GM12878 (cell line): ENCODE results near the gene BBS1.

Experiments
- CHD4 ChIP-seq: fragments of 200-600 bp; sonication (generic); IDR thresholded peaks from 2 replicates; pipeline ENCODE4 v1.6.1; 2016; ENCODE audit warnings: mild to moderate bottlenecking
- E2F4 ChIP-seq: IDR thresholded peaks from 2 replicates; pipeline ENCODE4 v1.6.1; 2012; ENCODE audit warnings: low read depth, low read length, improper control_type of control experiment
- EP300 ChIP-seq, 2 experiments: fragments of 150-350 bp in 1 of 2; IDR thresholded peaks; 2 replicates each; pipeline ENCODE4 v1.6.1; 2011 to 2012; ENCODE audit warnings: low read depth in 2 of 2, low read length in 2 of 2, borderline replicate concordance in 1 of 2, improper control_type of control experiment in 1 of 2, inconsistent platforms in 1 of 2; ENCODE audit not compliant: control insufficient read depth in 1 of 2
- MAX ChIP-seq: IDR thresholded peaks from 2 replicates; pipeline ENCODE4 v1.6.1; 2012; ENCODE audit warnings: low read depth, low read length, improper control_type of control experiment
- MXI1 ChIP-seq: fragments of 150-350 bp; IDR thresholded peaks from 2 replicates; pipeline ENCODE4 v1.6.1; 2011; ENCODE audit warnings: low read depth, mild to moderate bottlenecking, inconsistent platforms, low read length, improper control_type of control experiment
- POLR2A ChIP-seq: IDR thresholded peaks from 2 replicates; pipeline ENCODE4 v1.6.1; 2011; ENCODE audit warnings: low read depth, mild to moderate bottlenecking, low read length
- POLR2AphosphoS5 ChIP-seq: IDR thresholded peaks from 2 replicates; pipeline ENCODE4 v1.6.1; 2011; ENCODE audit warnings: mild to moderate bottlenecking, low read length, inconsistent platforms
- RCOR1 ChIP-seq: conservative IDR thresholded peaks from 2 replicates; pipeline ENCODE4 v1.6.1; 2012; ENCODE audit warnings: low read depth, low read length, improper control_type of control experiment
- RFX5 ChIP-seq: IDR thresholded peaks from 2 replicates; pipeline ENCODE4 v1.6.1; 2011; ENCODE audit warnings: low read depth, low read length, improper control_type of control experiment
- ZNF207 ChIP-seq: fragments of 450-650 bp; IDR thresholded peaks from 2 replicates; pipeline ENCODE4 v1.6.1; 2014; ENCODE audit warnings: antibody characterized with exemption, mild to moderate bottlenecking, borderline replicate concordance
- TF ChIP-seq, protein P1 (sequence below), 3 experiments: IDR thresholded peaks in 2 of 3; conservative IDR thresholded peaks in 1 of 3; 2 replicates each; pipeline ENCODE4 v1.5.1; 2011; ENCODE audit warnings: low read depth in 3 of 3, low read length in 3 of 3, mild to moderate bottlenecking in 3 of 3, control low read depth in 2 of 3, moderate library complexity in 2 of 3, inconsistent platforms in 1 of 3, mixed read lengths in 1 of 3; ENCODE audit not compliant: control insufficient read depth in 2 of 3, insufficient read depth in 1 of 3; ENCODE audit errors: extremely low read depth in 1 of 3
- TF ChIP-seq, protein P2 (sequence below): fragments of 450-650 bp; IDR thresholded peaks from 2 replicates; pipeline ENCODE4 v1.6.1; 2016; ENCODE audit warnings: mild to moderate bottlenecking

DNA sequence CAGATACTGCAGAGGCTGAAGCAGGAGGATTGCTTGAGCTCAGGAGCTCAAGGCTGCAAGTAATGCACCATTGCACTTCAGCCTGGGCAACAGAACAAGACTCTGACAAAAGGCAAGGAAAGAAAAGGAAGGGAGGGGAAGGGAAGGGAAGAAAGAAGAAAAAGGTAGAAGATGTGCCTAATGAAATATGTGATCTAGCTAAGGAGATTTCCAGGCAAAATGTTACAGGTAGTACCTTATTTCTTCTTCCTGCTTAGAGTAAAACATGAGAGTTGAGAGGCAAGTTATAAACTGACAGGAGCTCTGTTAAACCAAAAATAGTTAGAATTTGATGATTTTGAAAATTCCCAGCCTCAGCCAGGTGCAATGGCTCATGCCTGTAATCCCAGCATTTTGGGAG lies 48.4 kb upstream of the BBS1 start:
- TF ChIP-seq POLR2AphosphoS5: no peak
- TF ChIP-seq, protein P1, sequence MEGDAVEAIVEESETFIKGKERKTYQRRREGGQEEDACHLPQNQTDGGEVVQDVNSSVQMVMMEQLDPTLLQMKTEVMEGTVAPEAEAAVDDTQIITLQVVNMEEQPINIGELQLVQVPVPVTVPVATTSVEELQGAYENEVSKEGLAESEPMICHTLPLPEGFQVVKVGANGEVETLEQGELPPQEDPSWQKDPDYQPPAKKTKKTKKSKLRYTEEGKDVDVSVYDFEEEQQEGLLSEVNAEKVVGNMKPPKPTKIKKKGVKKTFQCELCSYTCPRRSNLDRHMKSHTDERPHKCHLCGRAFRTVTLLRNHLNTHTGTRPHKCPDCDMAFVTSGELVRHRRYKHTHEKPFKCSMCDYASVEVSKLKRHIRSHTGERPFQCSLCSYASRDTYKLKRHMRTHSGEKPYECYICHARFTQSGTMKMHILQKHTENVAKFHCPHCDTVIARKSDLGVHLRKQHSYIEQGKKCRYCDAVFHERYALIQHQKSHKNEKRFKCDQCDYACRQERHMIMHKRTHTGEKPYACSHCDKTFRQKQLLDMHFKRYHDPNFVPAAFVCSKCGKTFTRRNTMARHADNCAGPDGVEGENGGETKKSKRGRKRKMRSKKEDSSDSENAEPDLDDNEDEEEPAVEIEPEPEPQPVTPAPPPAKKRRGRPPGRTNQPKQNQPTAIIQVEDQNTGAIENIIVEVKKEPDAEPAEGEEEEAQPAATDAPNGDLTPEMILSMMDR (IDR thresholded peaks at IDR 0.05 in 2 of 3, conservative IDR thresholded peaks at IDR 0.05 in 1 of 3; ENCODE audit: control insufficient read depth in 2 of 3, extremely low read depth in 1 of 3, insufficient read depth in 1 of 3, low read depth in 3 of 3, low read length in 3 of 3): no peak
- no peak for TF ChIP-seq MXI1
- TF ChIP-seq EP300 (IDR thresholded peaks at IDR 0.05; ENCODE audit: borderline replicate concordance in 1 of 2, control insufficient read depth in 1 of 2, low read depth in 2 of 2, low read length in 2 of 2): no peak
- no peak for TF ChIP-seq POLR2A
- TF ChIP-seq, protein P2, sequence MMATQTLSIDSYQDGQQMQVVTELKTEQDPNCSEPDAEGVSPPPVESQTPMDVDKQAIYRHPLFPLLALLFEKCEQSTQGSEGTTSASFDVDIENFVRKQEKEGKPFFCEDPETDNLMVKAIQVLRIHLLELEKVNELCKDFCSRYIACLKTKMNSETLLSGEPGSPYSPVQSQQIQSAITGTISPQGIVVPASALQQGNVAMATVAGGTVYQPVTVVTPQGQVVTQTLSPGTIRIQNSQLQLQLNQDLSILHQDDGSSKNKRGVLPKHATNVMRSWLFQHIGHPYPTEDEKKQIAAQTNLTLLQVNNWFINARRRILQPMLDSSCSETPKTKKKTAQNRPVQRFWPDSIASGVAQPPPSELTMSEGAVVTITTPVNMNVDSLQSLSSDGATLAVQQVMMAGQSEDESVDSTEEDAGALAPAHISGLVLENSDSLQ: no peak
- TF ChIP-seq MAX: no peak
- no peak for TF ChIP-seq CHD4
- TF ChIP-seq E2F4: no peak
- no peak for TF ChIP-seq RCOR1
- TF ChIP-seq RFX5: no peak
- TF ChIP-seq ZNF207: no peak
